Neural crest cell (in vitro differentiated cells): ENCODE measurements around the gene EVC. TPM values are rescaled to one million over a fixed set of nuclear protein-coding genes. Genes with fewer than 3 reads are reported as not detected.

Experiments
- DNase-seq: peaks from one replicate; pipeline ENCODE4 v3.0.0; 2021; ENCODE audit warnings: low read depth, mixed read lengths, low spot score
- H3K27ac Mint-ChIP-seq: one replicate; pipeline ENCODE4 v1.8.0; 2021; ENCODE audit warnings: mild to moderate bottlenecking, mixed read lengths; ENCODE audit not compliant: unreplicated experiment
- H3K27me3 Mint-ChIP-seq: 2 replicates; pipeline ENCODE4 v1.8.0; 2021; ENCODE audit warnings: low read depth, mild to moderate bottlenecking, mixed read lengths
- H3K36me3 Mint-ChIP-seq: 2 replicates; pipeline ENCODE4 v1.8.0; 2021; ENCODE audit warnings: low read depth, mild to moderate bottlenecking, mixed read lengths
- H3K4me1 Mint-ChIP-seq: 2 replicates; pipeline ENCODE4 v1.8.0; 2021; ENCODE audit warnings: mixed read lengths
- H3K4me3 Mint-ChIP-seq: one replicate; pipeline ENCODE4 v1.8.0; 2021; ENCODE audit warnings: mild to moderate bottlenecking, mixed read lengths
- H3K9me3 Mint-ChIP-seq: 2 replicates; pipeline ENCODE4 v1.8.0; 2021; ENCODE audit warnings: mixed read lengths
- total RNA-seq: library from RNA; stranded (reverse); gene quantifications from 2 replicates; pipeline ENCODE4 v1.2.1, GENCODE V29; 2021
- TF ChIP-seq, protein P1 (sequence below): fragments of 200-600 bp; sonication (generic); conservative IDR thresholded peaks from 2 replicates; pipeline ENCODE4 v1.5.0; 2021; ENCODE audit warnings: antibody characterized with exemption, mild to moderate bottlenecking

Gene EVC
- total RNA-seq, 1 donor from 2014 or later = 24.4 TPM

DNA sequence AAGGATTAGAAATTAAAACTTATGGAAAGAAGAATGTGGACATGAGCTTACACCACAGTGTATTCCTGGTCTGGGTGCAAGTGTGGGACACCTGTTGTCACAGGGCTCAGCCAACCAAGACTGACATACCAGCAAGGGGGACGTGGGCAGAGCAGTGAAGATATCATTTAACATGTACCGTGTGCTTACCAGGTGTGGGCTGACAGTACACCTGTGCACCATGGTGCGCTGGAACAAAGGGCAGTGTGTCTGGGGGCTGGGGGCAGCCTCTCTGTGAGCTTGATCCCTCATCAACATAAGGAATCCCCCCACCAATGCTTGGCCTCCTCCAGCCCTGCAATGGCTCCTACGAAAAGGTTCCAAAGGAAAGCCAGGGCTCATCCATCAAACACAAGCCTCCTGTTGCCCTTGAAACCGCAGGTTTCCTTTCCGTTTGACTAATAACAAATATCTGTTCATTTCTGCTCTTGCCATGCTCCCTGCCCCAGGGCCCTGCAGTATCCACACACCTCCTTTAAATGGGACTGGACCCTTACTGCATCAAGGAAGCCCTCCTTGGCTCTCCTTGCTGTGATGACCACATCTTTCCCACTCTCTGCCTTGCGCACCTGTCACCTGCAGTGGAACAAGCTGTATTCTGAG, 19.4 kb upstream of the EVC start:
- H3K9me3 Mint-ChIP-seq = no peaks in the 10 kb centered on the region
- no peaks in the 10 kb centered on the region for H3K27me3 Mint-ChIP-seq
- peaks cover 4% of the 10 kb centered on the region for H3K36me3 Mint-ChIP-seq
- no peak overlapping the region for H3K27ac Mint-ChIP-seq
- TF ChIP-seq, protein P1, sequence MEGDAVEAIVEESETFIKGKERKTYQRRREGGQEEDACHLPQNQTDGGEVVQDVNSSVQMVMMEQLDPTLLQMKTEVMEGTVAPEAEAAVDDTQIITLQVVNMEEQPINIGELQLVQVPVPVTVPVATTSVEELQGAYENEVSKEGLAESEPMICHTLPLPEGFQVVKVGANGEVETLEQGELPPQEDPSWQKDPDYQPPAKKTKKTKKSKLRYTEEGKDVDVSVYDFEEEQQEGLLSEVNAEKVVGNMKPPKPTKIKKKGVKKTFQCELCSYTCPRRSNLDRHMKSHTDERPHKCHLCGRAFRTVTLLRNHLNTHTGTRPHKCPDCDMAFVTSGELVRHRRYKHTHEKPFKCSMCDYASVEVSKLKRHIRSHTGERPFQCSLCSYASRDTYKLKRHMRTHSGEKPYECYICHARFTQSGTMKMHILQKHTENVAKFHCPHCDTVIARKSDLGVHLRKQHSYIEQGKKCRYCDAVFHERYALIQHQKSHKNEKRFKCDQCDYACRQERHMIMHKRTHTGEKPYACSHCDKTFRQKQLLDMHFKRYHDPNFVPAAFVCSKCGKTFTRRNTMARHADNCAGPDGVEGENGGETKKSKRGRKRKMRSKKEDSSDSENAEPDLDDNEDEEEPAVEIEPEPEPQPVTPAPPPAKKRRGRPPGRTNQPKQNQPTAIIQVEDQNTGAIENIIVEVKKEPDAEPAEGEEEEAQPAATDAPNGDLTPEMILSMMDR = no peak
- no peaks in the 10 kb centered on the region for H3K4me1 Mint-ChIP-seq
- no peak overlapping the region for H3K4me3 Mint-ChIP-seq
- DNase-seq = no peak

- DNase-seq = no peak
- H3K27me3 Mint-ChIP-seq = no peaks in the 10 kb centered on the region
- H3K36me3 Mint-ChIP-seq = no peaks in the 10 kb centered on the region
- TF ChIP-seq, protein P1 = no peak
- H3K27ac Mint-ChIP-seq = no peak overlapping the region
- H3K9me3 Mint-ChIP-seq = no peaks in the 10 kb centered on the region
- no peak overlapping the region for H3K4me3 Mint-ChIP-seq
- no peaks in the 10 kb centered on the region for H3K4me1 Mint-ChIP-seq
These were observed 17.1 kb upstream of the EVC start for GRCh38 chr4:5693871-5694270.

- no peaks in the 10 kb centered on the region for H3K36me3 Mint-ChIP-seq
- H3K4me3 Mint-ChIP-seq = no peak overlapping the region
- H3K4me1 Mint-ChIP-seq = peaks cover 6% of the 10 kb centered on the region
- no peak for DNase-seq
- H3K27me3 Mint-ChIP-seq = no peaks in the 10 kb centered on the region
- TF ChIP-seq, protein P1 = no peak
- H3K27ac Mint-ChIP-seq = no peak overlapping the region
- H3K9me3 Mint-ChIP-seq = no peaks in the 10 kb centered on the region
These were observed 14.7 kb upstream of the EVC start for GRCh38 chr4:5696341-5696740.

DNA sequence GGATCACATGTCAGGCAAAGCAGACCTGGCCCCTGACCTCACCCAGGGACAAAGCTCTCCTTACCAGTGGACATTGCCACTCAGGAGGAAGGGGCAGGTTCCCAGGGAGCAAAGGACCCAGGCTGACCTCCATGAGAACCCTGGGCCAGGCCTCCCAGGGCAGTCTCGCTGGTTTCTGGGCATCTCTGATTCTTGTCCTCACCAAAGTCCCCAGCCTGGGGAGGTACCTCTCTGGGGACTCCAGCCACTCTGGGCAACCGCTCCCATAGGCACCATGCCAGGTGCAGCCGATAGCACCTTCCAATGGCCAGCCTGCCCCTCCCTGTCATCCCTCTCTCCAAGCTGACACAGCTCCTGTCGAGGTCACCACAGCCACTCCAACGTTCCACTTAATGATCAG, 10.5 kb upstream of the EVC start:
- peaks cover 26% of the 10 kb centered on the region for H3K36me3 Mint-ChIP-seq
- H3K4me3 Mint-ChIP-seq = no peak overlapping the region
- H3K9me3 Mint-ChIP-seq = peaks cover 8% of the 10 kb centered on the region
- TF ChIP-seq, protein P1 = no peak
- no peak for DNase-seq
- H3K4me1 Mint-ChIP-seq = peaks cover 15% of the 10 kb centered on the region
- no peak overlapping the region for H3K27ac Mint-ChIP-seq
- H3K27me3 Mint-ChIP-seq = no peaks in the 10 kb centered on the region

GRCh38 chr4:5701971-5702370, 9.0 kb upstream of the EVC start:
- Mint-ChIP-seq H3K4me1 (peaks cover 21% of the 10 kb centered on the region), H3K4me3 (no peak overlapping the region), H3K36me3 (peaks cover 30% of the 10 kb centered on the region), H3K27ac (peak overlapping the region; percentile 28), H3K27me3 (no peaks in the 10 kb centered on the region), H3K9me3 (peaks cover 11% of the 10 kb centered on the region)
- no peak for DNase-seq
- TF ChIP-seq, protein P1 = no peak
